ENCODE results near the gene FAT1.

Gene FAT1

DNA sequence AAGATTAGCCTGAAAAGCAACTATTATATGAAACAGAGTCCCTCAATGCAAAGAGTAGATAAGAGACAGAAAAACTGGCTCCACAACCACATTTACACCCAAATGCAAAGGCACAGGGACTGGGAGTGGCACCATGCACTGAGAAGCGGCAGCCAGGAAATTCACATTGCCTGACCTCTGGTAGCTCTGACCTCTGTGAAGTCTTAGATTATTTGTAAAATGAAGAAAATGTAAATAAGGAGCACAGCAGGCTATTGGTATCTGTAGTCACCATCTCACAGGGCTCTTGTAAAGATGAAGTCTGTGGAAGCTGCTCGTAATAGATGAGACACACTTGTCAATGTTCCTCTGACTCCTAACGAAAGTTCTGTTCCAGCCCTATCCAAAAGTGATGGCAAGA is 69.7 kb downstream of the FAT1 start:
- DNase-seq (ENCODE audit: low read depth, low spot score): no peak

DNA sequence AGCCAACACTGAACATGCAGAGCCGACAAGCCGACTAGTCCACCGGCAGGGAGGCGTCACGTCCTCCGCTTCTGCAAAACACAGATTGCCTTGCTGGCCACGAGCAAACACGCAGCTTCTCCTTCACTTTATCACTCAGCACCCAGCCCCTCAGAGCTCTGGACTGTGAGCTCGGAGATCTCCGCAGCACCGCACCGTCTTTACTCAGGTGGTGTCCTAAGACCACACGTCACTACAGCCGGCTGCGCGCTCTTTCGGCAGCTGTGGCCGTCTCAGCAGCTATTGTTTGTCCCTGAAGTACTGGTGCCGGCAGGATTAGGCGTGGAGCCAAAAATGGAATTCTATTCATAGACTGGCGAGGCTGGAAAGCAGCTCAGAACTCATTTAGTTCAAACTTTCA is 72.0 kb downstream of the FAT1 start:
- DNase-seq (ENCODE audit: low read depth, low spot score): no peak

DNA sequence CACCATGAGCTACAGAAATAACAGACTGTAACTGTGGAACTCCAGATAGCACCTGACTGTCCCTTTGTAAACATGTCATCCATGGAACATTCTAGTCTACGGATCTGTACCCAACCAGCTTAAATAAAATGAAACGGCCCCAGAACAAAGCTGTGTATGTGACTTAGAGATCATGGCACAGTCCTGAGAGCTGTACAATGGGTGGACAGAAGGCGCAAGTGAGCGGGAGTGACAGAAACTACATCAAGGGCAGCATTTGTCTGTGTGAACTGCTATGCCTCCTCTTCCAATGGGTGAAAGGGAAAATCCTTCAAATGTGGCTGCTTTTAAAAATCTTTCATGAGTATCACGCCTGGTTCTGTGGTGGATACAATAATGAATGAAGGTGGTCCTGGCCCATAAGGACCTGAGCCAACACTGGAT is 72.5 kb downstream of the FAT1 start:
- DNase-seq (ENCODE audit: low read depth, low spot score): no peak

DNA sequence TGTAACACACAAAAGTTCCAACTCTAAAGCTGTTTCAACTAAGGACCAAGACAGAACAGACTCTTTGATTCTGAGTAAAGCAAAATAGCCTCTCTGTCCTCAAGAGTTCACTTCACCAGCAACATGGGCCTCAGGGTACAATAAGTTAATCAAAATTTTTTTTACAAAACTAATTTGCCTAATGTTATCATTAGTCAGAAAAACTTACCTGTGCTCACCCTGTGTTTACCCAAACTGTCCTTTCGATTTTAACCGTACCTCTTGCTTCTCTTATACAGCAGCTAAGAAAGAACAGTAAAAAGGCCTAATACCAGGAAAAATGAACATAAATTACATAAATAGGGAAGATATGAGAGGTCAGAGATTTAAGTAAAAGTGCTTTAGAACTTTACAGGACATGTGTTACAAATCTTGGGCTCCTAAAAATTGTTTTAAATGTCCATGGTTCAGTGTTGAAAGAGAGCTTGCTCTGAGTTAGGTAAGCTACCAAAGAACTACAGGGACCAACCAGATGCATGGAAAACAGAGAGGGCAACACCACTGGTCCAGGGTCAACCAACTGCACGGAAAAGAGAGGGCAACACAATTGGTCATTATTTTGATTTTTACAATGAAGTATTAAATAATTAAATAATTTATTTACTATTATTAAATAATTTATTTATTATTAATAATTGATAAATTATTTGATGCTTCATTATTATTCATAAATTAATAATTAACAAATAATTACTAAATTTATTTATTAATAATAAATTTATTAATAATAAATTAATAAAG is 73.1 kb downstream of the FAT1 start:
- no peak for DNase-seq (ENCODE audit: low read depth, low spot score)

DNA sequence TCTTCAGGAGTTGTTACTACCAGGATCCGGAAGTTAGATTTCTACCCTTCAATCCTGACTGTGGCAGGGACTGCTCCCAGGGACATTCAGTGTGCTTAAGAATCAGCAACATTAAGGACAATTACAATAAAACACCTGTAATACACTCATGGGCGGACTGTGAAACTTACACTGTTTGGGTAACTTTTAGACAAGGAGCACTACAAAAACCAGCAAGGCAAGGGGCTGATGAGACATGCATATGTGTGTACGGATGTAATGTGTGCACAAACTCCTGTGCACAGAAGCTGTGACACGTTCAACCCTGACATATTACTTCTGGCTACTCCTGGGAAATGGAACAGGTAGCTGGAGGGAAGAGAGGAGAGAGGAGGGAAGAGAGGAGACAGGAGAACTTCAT is 75.8 kb downstream of the FAT1 start:
- DNase-seq (ENCODE audit: low read depth, low spot score): no peak

DNA sequence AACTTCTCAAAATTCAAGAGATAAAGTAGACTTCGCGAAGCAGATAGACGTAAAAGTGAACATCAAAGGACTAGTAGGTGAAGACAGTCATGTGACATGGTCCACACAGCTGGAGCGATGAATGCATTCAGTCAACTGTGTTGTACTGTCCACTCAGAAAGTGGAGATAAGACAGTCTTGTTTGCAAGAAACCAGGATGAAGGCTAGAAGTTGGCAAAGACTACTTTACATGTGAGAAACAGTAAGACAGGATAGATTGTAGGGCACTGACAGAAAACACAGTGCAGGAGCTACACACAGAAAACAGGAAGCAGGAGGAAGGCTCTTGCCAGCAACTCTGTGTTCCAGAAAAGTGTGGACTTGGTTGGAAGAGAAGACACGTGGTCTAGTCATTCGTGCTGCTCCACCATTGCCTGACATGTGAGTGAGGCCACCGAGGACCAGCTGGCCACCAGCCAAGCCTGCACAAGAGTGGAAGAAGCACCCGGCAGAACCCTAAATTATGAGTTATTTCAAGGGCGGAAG is 78.9 kb downstream of the FAT1 start:
- no peak for DNase-seq (ENCODE audit: low read depth, low spot score)

DNA sequence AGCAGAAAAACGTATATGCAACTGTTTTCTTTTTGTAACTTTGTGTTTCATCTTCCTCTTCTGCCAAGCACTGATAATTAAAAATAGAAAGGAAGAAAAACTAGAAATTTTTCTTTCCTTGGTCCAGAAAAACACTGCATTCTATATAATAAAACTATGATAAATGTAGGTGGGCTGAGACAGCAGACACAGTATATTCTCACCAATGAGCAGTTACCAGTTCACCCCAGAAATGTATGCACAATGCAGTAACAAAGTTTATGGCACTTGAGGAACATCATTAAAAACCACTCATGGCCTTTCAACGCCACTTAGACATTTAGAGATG is 79.4 kb downstream of the FAT1 start:
- DNase-seq (ENCODE audit: low read depth, low spot score): no peak

DNA sequence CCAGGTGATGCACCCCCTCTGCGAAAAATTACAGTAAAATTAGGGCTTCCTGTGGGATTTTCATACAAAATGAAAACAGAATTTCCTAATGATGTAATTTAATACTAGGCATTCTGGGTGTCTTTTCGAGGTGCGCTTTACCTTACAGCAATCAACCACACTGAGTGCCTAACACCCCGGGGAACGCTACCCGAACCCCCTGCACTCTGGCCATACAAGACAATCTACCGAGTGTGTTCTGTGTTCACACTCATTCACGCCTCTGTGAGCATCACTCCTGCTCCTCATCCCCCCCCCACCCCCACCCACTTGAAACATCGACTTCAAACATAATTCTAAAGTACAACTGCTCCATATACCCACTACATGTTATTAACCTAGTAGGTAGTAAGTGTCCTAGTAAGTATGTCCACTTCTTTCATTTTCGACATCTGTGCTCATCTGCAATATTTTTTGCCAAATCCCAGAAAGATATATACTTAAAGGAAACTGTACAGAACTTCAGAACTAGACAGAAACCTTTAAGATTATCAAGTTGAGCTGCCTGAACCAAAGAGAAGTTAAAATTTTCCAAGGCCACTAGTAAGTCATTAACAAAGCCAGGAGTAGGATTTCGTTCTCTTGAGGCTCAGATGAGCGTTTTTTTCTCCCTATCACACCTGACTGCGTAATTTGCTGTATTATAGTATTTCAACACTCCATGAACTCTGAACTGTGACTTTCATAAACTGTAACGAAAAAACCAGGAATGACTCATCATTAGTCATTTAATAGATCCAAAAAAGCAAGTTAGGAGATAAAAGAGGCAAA is 80.0 kb downstream of the FAT1 start:
- no peak for DNase-seq (ENCODE audit: low read depth, low spot score)

DNA sequence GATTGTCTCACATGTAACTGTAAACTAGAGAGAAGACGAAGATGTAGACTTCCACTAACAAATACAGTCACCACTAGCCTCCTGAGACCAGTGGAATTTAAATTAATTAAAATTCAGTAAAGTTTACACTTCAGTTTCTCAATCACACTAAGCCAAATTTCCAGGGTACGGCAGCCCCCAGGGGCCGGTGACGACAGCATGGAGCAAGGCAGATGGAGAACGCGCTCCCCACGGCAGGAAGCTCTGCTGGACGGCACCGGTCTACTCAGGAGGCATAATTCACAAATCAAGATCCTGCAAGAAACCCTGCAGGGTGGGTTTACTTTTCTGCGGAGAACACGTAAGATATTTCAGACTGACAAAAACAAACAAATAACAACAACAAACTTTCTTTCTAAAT is 80.7 kb downstream of the FAT1 start:
- DNase-seq (ENCODE audit: low read depth, low spot score): no peak

DNA sequence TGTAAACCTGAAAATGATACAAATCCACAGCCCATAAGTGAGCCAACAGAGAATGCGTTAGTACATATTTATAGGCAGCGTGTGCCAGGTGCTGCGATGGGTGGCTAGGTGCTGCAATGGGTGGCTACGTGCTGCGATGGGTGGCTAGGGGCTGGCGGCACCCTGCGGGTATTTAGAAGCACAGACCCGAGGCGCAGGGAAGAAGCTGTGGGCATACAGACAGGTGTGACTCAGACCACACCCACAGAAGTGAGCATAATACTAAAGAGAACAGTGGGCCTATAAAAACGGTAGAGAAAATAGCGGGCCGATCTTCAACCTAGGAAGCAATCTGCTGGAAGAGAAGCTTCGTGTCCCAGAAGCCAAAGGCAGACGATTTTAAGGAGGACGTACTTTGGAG is 81.1 kb downstream of the FAT1 start:
- no peak for DNase-seq (ENCODE audit: low read depth, low spot score)

DNA sequence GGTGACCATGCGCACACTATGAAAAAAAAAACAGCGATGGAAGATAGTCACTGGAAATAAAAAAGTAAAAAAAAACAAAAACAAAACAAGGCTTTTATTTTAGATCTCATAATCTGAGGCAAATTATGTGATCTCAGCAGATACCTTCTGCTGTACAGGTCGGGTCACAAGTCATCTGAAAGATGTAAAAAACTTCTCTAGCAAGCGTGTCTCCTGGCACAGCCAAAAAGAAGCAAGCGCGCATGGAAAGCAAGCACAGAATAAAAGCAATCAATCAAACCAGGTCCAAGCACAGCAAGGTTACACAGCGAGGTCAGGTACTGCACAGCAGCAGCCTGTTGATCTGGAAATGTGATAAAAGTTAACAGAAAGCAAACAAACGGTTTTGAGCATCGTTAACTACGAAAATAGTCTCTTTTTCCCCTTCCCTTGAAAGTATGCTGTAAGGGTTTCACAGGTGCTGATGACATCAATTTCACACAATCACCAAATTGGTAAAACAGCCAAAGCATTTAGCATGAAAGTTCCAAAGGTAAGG is 89.0 kb downstream of the FAT1 start:
- no peak for DNase-seq (ENCODE audit: low read depth, low spot score)

DNA sequence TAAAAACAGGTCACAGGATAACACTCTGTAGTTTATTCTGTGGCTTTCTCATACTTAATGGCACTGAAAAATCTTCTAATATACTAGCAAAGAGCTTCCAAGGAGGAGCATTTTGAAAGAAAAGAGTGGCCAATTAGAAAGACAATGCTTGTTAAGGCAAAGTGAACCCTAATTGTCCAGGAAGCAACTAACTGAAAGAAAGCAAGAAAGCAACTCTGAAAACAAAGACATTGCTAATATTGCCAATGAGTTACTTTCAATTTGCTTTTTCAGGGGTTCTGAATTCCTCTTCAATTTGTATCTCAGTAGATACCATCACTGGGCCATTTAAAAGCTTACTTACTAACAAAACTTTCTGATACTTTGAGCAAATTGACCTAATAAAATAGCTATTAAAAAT is 89.8 kb downstream of the FAT1 start:
- no peak for DNase-seq (ENCODE audit: low read depth, low spot score)

DNA sequence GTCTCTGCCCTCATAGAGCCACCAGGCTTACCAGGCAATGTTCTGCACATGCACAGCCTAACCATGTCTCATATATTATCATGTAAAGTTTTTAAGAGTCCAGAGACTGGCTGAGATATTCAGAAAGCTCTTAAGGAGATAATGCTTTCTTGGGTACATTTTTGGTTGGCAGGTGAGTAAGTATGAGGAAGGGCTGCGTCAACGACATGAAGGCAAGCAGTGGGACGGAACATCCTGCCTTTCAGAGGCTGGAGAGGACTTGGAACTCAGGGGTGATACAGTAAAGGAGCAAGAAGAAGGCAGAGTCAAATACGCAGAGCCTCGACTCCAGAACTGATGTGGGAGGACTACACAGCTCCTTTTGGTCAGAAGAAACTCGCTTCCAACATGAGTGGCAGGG is 93.5 kb downstream of the FAT1 start:
- DNase-seq (ENCODE audit: low read depth, low spot score): no peak

DNA sequence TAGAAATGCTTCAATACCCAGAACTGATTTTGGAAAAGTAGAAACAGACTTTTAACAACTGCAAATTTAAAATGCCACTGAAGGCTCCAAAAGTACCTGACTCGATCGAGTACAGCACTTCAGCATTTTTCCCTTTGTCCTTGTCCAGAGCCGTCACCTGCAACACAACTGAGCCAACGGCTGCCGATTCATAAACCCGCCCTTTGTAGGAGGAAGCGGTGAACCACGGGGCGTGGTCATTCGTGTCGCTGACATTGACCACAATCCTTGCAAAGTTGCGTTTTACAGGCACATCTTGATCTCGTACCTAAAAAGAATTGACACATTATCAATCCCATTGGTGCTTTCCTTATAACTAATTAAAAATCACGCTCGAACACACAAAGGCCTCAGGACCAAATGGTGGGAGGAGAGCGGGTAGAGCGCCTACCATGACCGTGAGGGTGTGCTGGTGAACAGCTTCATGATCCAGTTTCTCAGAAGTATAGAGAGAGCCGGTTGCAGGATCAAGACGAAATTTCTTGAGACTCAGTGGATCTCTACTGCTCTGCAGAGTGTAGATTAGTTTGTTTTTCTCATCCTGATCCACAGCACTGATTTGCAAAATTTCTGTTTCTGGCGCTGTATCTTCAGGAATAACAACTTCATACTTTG is 95.5 kb downstream of the FAT1 start:
- no peak for DNase-seq (ENCODE audit: low read depth, low spot score)

DNA sequence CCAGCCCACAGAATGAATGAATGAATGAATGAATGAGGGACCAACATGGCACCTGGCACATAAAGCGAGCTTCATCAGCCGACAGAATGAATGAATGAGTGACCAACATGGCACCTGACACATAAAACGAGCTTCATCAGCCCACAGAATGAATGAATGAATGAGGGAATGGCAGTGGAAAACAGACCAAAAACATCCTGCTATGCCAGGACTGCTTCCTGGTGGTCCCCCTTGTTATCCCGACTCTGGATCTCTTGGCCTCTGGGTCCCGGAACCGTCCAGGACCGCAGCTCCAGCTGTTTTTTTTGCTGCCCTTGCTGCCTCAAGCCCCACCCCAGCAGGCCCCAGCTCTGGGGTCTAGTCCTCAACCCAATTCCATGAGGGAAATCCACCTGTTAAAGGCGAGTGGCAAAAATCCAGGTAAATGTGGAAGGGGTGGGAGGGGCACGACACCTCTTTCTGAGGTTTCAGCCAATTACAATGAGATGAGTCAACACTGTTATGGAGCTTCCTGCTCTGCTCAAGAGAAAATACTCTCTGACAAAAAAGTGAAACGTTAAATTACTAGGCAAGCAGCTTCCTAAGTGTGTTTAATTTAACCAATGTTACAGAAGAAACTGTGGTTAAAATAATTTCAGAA is 96.3 kb downstream of the FAT1 start:
- no peak for DNase-seq (ENCODE audit: low read depth, low spot score)

DNA sequence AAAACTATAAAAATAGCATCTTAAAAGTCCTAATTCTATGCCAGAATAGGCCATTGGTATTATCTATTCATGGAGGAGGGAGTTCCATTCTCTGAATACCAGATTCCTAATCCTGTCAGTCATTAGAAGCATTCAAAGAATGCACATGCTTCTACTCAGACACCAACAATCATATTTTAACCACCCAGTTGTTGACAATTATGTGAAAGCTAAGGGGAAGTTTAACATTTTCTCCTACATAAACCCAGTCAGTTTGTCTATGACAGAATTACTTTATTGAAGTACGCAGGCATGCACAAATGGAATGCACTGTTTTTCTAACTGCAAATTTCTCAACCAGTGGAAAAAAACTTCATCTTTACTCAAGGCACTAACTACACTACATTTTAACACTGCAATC is 98.7 kb downstream of the FAT1 start:
- no peak for DNase-seq (ENCODE audit: low read depth, low spot score)

DNA sequence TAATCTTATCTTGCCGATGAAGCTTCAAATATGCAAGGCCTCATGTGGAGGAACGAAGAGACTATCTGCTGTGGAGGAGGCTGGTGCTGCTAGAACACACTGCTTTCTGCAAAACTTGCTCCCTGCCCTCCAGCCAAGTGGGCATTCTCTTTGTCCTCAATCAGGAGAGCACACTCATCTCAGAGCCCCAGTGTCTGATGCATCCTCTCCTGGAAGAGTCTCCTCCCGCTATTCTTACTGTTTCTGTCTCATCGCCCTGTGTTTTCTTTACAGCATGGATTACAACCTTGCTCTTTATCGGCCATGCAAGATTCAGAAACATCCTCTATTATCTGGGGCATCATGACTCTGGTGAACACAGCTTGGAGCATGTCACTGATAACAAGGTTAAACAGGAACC is 100.1 kb downstream of the FAT1 start:
- DNase-seq (ENCODE audit: low read depth, low spot score): no peak

DNA sequence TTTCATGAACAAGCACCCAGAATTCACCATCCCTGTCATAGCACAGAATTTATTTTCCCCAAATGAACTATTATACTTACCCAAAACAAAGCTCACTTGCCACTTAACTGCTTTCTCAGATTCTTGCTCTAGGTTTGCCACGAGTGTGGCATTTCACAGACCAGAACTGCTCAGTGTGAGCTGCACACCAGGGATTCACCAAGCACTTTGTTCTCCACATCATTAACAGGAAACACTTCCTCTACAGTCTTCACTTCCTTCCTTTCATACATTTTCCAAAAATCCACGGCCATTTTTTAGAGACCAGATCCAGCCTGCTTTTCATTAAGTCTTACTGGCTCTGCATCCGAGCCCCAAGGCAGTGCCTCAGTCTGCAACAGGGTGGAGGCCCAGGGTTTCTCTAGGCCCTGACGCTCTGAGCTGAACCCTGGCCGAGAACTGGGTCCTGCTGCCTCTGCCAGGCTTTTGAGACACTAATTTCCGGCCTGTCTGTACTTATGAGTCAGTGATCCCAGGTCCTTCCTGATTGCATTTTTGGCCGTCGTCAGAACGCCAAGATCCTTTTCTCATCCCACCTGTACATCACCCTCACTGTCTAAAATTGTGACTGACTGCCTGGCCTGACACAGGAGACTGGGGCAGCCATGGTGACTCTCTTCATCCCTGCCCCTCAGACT is 100.7 kb downstream of the FAT1 start:
- DNase-seq (ENCODE audit: low read depth, low spot score): no peak

DNA sequence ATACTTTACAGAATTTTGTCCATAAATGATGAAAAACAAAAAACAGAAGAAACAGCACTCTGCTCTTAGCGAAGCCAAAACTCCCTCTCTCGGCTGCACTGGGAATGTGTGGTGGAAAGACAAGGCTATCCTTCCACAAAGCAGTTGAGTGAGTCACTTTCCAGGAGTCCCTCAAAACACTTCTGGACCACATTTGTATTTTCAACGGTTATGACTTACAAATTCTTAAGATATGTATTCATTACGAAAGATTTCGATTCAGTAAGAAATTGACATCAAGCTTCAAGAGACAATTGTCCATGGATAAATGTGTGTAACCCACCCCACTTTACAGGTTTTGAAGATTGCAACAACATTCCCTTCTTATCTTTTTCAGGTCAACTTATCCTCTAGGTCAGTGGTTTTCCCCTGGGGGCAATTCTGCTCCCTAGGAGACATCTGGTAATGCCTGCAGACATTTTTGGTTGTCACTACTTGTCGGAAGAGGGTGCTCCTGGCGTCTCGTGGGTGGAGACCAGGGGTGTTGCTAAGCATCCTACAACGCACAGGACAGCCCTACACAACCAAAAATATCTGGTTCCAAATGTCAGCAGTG is 101.6 kb downstream of the FAT1 start:
- no peak for DNase-seq (ENCODE audit: low read depth, low spot score)

DNA sequence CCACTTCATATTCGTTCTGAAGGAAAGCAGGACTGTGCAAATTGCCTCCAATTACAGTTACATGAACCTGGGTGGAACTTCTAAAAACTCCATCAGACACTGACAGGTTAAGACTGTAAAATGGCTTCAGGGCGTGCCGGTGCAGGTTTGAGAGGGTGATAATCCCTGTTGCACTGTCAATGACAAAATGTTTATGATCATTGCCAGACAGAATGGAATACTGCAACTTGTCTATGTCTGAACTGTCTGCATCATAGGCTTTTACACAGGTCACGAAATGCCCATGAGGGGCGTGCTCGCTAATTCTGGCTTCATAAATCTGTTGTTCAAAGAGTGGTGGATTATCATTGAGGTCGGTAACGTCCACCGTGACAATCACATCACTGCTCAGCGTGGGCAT is 104.6 kb downstream of the FAT1 start:
- DNase-seq (ENCODE audit: low read depth, low spot score): no peak

DNA sequence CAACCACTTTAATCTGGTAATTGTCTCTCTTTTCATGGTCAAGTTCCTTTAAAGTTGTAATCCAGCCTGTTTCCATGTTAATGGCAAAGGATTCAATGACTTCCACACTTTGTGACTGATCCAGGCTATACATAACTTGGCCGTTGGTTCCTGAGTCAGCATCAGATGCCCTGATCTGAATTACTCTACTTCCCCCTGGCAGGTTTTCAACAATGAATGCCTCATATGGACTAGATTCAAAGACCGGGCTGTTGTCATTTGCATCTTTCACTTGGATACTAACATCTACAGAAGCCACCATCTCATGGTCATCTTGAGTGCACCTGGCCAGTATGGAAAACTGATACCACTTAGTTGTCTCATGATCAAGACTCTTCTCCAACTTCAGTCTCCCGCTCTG is 105.7 kb downstream of the FAT1 start:
- no peak for DNase-seq (ENCODE audit: low read depth, low spot score)
